HL-60/S4 treated with phorbol 12-myristate 13-acetate at 8.2 ng/mL for 4 days and 3 days (cell line): ENCODE results near the gene NRIP1.

Experiments
- in situ Hi-C: fragments of 300-500 bp; cut with MboI; formaldehyde crosslinking; loops from 2 replicates; pipeline ENCODE4 v1.15.0; 2022; ENCODE audit warnings: low sequenced_read_pairs

Gene NRIP1

DNA sequence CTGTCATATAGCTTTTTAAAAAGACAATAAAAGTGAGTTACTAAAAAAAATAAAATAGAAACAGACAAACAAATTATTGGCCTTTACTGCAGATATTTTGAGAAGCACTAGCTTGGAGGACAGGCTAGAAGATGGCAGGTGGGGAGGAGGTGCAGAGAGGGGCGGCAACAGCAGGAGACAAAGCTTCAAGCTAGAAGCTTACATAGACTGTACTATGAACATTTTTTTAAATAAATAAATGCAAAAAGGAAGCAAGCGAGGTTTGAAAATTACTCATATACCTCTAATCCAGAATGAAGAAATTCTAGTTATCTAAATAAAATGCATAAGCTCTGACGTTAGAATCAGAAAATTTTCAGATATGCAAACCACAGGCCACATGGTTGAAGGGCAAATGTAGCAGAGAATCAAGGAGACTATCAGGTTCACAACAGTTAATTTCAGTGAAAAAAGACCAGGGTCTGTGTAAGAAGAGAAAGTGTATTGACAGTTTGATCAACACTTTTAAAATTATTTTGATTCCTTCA is 54.9 kb downstream of the NRIP1 start:
- in situ Hi-C loops: no loop called here

- in situ Hi-C loops: no loop called here
Measured at GRCh38 chr21:15007716-15008296, 57.0 kb downstream of the NRIP1 start.

DNA sequence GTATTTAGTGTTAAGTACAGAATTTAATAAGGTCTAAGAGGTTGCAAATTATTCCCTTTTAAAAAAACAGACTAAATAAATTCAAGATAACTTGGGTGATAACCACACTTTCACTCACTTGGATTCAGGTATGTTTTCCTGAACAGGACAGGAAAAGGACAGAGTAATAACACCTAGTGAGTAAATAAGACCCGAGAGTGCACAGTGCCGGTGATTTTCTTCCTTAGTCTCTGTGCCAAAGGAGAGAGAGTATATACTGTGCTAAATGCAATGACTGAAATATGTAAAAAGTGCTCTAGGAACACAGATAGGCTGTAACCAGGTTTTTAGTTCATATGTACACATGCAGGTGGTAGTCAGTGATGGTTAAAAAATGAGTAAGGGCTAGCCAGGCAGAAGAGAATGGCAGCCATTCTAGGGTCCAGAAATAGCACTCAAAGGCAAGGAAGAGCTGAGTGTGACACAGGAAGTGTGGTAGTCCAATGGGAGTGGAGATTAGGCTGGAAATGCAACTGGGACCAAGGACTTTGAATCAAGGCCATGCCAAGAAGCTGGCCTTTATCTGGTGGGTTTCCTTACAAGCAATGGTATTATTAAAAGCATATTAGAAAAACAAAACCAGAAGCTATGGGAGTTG is 58.1 kb downstream of the NRIP1 start:
- in situ Hi-C loops: no loop called here

- in situ Hi-C loops: no loop called here
Measured at GRCh38 chr21:15005391-15005790, 59.4 kb downstream of the NRIP1 start.

DNA sequence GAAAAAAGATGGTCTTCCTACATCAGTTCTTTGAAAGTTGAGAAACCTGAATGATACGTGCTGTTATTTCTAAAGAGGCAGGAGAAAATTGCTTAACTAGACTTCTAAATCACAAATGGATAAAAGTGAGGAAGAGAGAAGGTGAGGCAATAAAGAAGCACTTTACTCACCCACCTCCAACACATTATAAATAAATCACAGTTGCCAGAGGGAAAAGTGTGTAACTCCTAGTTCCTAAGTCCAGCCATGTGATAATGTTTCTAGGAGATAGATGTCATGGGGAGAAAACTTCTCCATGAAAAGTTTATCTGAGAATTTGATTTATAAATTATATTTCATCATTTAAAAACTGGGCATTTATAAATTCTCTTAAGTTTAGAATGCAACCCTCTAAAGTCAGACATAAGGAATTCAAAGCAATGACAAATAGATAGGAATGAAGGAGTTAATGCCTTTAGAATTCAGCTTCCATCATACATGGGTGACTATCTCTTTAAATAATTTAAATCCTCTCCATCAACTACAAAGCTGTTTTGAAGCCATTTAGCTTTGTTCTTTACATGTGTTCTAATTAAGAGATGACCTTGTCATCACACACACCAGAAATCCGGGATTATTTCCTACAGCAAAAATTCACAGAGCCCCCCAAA is 60.0 kb downstream of the NRIP1 start:
- in situ Hi-C loops: no loop called here

DNA sequence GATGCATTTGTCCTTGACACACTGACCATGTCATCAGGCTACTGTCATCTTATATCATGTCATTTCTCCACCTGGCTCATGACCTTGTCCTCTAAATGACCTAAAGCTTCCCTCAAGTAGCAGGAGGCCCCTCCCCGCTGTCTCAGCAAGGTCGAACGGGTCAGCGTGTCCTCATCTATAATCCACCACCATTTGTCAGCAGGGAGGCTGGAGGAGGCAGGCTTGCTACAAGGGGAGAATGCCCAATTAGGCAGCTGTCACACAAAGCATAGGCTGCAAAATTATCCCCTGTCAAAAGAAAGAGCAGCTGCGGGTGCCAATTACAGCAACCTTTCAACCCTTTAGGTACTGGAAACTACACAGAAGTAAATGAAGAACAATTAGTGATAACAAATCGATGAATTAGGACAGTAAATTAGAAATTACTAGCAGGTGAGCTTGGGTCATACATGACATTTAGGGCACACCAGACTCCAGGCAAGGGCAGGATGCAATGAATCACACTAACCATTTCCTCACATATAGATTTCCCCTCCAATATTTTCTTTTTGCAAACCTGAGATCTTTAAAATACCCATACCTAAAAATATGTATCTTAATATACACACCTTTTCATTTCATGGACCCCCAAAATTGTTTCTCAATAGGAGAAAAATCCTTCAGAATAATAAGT is 61.2 kb downstream of the NRIP1 start:
- in situ Hi-C loops: no loop called here

- in situ Hi-C loops: no loop called here
Measured at GRCh38 chr21:15001857-15002606, 62.8 kb downstream of the NRIP1 start.

- in situ Hi-C loops: no loop called here
Measured at GRCh38 chr21:15001113-15001512, 63.7 kb downstream of the NRIP1 start.

GRCh38 chr21:15000081-15000480 is 64.7 kb downstream of the NRIP1 start:
- in situ Hi-C loops: no loop called here

- in situ Hi-C loops: no loop called here
Measured at GRCh38 chr21:14998784-14999183, 66.0 kb downstream of the NRIP1 start.

DNA sequence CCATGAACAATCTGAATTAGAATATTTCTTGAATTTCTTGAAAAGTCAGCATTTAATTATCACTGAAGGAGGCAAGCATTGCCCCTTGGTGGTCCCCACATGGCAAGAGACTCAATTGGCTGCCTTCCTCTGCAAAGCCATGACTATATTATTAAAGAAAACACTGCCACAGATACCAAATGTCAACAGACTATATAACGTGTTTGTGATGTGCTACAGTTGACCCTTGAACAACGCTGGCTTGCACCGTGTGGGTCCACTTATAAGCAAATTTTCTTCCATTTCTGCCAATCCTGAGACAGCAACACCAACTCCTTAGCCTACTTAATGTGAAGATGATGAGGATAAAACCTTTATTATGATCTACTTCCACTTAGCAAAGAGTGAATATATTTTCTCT is 66.5 kb downstream of the NRIP1 start:
- in situ Hi-C loops: no loop called here

GRCh38 chr21:14995695-14996490 is 68.9 kb downstream of the NRIP1 start:
- in situ Hi-C loops: no loop called here

DNA sequence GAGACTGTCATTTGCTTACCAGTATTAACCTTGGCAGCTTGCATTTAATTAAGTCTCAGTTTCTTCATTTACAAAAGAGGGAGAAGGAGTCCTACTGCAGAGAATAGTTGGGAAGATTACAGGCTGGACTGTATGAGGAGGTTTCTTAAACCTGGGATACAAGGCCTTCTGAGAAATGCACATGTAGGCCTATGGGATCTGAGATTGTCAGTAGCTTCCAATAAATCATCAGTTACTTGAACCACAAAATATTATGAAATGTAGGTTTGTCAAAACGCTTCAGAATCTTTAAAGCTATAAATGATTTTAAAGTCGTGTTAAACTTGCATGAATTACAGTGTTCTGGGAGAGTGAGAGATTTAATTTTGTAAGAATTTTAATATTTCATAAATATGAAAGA is 69.6 kb downstream of the NRIP1 start:
- in situ Hi-C loops: no loop called here

GRCh38 chr21:14993115-14993514 is 71.7 kb downstream of the NRIP1 start:
- in situ Hi-C loops: no loop called here

- in situ Hi-C loops: no loop called here
Measured at GRCh38 chr21:14991957-14992356, 72.8 kb downstream of the NRIP1 start.

GRCh38 chr21:14989359-14989758 is 75.4 kb downstream of the NRIP1 start:
- in situ Hi-C loops: no loop called here

DNA sequence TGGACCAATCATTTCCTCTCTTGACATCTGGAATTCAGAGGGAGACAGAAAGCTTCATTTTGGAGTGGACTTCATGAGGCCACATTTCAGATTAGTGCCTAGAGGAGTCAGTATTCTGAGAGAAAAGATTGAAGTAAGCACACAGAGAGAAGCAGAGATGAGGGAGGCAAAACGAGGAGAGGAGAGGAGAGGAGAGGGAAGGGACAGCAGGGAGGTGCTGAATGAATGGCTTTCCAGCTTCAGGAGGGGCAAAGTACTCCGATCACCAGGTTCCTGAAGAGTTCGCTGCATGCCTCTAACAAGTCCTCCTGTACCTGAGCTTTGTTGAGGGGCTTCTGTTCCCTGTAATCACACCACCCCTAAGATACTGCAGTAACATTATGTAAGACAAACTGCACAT is 76.0 kb downstream of the NRIP1 start:
- in situ Hi-C loops: no loop called here

- in situ Hi-C loops: no loop called here
Measured at GRCh38 chr21:14987370-14988170, 77.2 kb downstream of the NRIP1 start.

DNA sequence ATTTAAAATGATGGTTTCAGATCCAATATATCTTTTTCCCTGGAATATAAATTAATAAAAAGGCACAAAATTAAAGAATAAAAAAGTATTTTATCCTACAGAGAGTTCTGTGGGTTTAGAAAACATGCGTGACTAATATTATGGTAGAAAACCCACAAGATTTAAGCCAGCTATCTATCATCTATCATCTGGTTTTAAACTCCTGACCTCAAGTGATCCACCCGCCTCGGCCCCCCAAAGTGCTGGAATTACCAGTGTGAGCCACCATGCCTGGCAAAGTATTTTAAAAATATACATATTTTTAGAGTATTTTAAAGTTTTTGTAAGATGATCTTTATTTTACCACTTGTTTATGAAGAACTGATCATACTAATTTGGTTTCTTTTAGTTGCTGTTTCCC is 79.5 kb downstream of the NRIP1 start:
- in situ Hi-C loops: no loop called here
